Spleen (tissue), 7 donors: ENCODE measurements around the gene SEMA3F.

Experiments
- CTCF ChIP-seq, 11 experiments: fragments of 200-600 bp in 7 of 11; fragments of 450-650 bp in 4 of 11; sonication (generic) in 4 of 11; IDR thresholded peaks in 8 of 11; conservative IDR thresholded peaks in 3 of 11; 1 replicate in 7 of 11; 2 replicates in 4 of 11; pipeline versions ENCODE4 v1.4.0 to v1.8.0; 2016 to 2021; ENCODE audit warnings: antibody characterized with exemption in 11 of 11, inconsistent platforms in 4 of 11, mild to moderate bottlenecking in 1 of 11
- POLR2A ChIP-seq, 3 donors: fragments of 450-650 bp; IDR thresholded peaks; one replicate each; pipeline ENCODE4 v1.5.1; 2017; ENCODE audit warnings: antibody characterized with exemption in 3 of 3, mild to moderate bottlenecking in 1 of 3
- POLR2AphosphoS5 ChIP-seq, 3 donors: sonication (generic); formaldehyde crosslinking; IDR thresholded peaks; one replicate each; pipeline ENCODE4 v1.5.1; 2017; ENCODE audit warnings: antibody characterized with exemption in 3 of 3
- donor health status: DM: no; HTN: no; CAD: no; lungs with moderate emphysema.
- donor health status: DM: no; HTN: no; CAD: no.
- donor health status: DM: no; HTN: no; CAD: no.

- TF ChIP-seq CTCF (IDR thresholded peaks at IDR 0.05 in 8 of 11, conservative IDR thresholded peaks at IDR 0.05 in 3 of 11) (no peak), POLR2AphosphoS5 (IDR thresholded peaks at IDR 0.05) (no peak), POLR2A (IDR thresholded peaks at IDR 0.05) (no peak)
These were observed 18.3 kb upstream of the SEMA3F start for GRCh38 chr3:50136714-50137405.
